CD4-positive, alpha-beta T cell (primary cell): Measurements from ENCODE around the gene FIZ1. TPM values are rescaled to one million over a fixed set of nuclear protein-coding genes. Genes with fewer than 3 reads are reported as not detected.

Experiments used
- ATAC-seq: fragments of 200-7000 bp; cut with Tn5 transposase; one replicate; pipeline ENCODE4 v1.10.0; 2022; ENCODE audit warnings: mild to moderate bottlenecking; ENCODE audit not compliant: poor library complexity
- CTCF ChIA-PET: fragments of 350-600 bp; sonication (Branson Sonifier 250); formaldehyde crosslinking; loops from one replicate; lab custom pipeline; 2021; ENCODE audit warnings: antibody characterized with exemption, inconsistent platforms; lab: Charles Lee
- POLR2A ChIA-PET: fragments of 350-600 bp; sonication (Branson Sonifier 250); formaldehyde crosslinking; loops from one replicate; lab custom pipeline; 2021; ENCODE audit warnings: antibody characterized with exemption, inconsistent platforms; lab: Charles Lee
- DNase-seq, 14 experiments: peaks; one replicate each; pipeline ENCODE4 v3.0.0-alpha.2; 2013 to 2020; ENCODE audit warnings: mixed read lengths in 2 of 14
- H3K27ac ChIP-seq, 2 donors: one replicate each; pipeline versions ENCODE4 v1.5.1 to v1.7.0; 2013; ENCODE audit warnings: low read length in 2 of 2, low read depth in 1 of 2, mild to moderate bottlenecking in 1 of 2
- H3K27me3 ChIP-seq, 2 experiments: 1 replicate in 1 of 2; 2 replicates in 1 of 2; pipeline versions ENCODE4 v1.6.1 to v1.7.0; 2013; ENCODE audit warnings: low read length in 2 of 2, control low read depth in 1 of 2, mild to moderate bottlenecking in 1 of 2, moderate library complexity in 1 of 2; ENCODE audit not compliant: insufficient read depth in 2 of 2, control insufficient read depth in 1 of 2
- H3K36me3 ChIP-seq: one replicate; pipeline ENCODE4 v1.6.1; 2013; ENCODE audit warnings: low read length, control low read depth; ENCODE audit not compliant: insufficient read depth
- H3K4me1 ChIP-seq: one replicate; pipeline ENCODE4 v1.6.1; 2013; ENCODE audit warnings: low read length, control low read depth; ENCODE audit not compliant: insufficient read depth
- H3K4me3 ChIP-seq: one replicate; pipeline ENCODE4 v1.5.1; 2013; ENCODE audit warnings: mild to moderate bottlenecking, low read length, moderate library complexity
- H3K9me3 ChIP-seq, 2 experiments: 1 replicate in 1 of 2; 2 replicates in 1 of 2; pipeline versions ENCODE4 v1.6.1 to v1.7.0; 2013; ENCODE audit warnings: low read length in 2 of 2, mild to moderate bottlenecking in 2 of 2, control low read depth in 1 of 2, moderate library complexity in 1 of 2; ENCODE audit not compliant: control insufficient read depth in 1 of 2, insufficient read depth in 1 of 2
- H3K27ac Mint-ChIP-seq: one replicate; pipeline ENCODE4 v1.8.0; 2020; ENCODE audit warnings: mixed read lengths
- H3K27me3 Mint-ChIP-seq: one replicate; pipeline ENCODE4 v1.8.0; 2021; ENCODE audit warnings: mixed read lengths
- H3K36me3 Mint-ChIP-seq: one replicate; pipeline ENCODE4 v1.8.0; 2021; ENCODE audit warnings: low read depth, mixed read lengths
- H3K4me1 Mint-ChIP-seq: one replicate; pipeline ENCODE4 v1.8.0; 2021; ENCODE audit warnings: low read depth, mixed read lengths
- H3K4me3 Mint-ChIP-seq: one replicate; pipeline ENCODE4 v1.8.0; 2020; ENCODE audit warnings: mild to moderate bottlenecking, mixed read lengths
- H3K9me3 Mint-ChIP-seq: one replicate; pipeline ENCODE4 v1.8.0; 2020; ENCODE audit warnings: mixed read lengths
- intact Hi-C, 2 experiments: fragments of 100-400 bp; cut with DNase I in 1 of 2; cut with micrococcal nuclease in 1 of 2; formaldehyde crosslinking; loops; one replicate each; pipeline versions ENCODE4 v1.15.1 to v1.9.0; 2023 to 2025; cut with DNase I, micrococcal nuclease
- total RNA-seq, 174 experiments: library from RNA in 2 of 174; stranded (reverse) in 2 of 174; gene quantifications; one replicate each; pipeline ENCODE4 v1.2.3 and lab custom pipeline; 2021 to 2026
- TF ChIP-seq, protein P1 (sequence below): fragments of 200-600 bp; IDR thresholded peaks from one replicate; pipeline ENCODE4 v1.8.0; 2022; ENCODE audit warnings: antibody characterized with exemption, mild to moderate bottlenecking

Gene FIZ1
- total RNA-seq, 2 experiments from 2014 or later = 5.5 to 7.3 TPM

DNA sequence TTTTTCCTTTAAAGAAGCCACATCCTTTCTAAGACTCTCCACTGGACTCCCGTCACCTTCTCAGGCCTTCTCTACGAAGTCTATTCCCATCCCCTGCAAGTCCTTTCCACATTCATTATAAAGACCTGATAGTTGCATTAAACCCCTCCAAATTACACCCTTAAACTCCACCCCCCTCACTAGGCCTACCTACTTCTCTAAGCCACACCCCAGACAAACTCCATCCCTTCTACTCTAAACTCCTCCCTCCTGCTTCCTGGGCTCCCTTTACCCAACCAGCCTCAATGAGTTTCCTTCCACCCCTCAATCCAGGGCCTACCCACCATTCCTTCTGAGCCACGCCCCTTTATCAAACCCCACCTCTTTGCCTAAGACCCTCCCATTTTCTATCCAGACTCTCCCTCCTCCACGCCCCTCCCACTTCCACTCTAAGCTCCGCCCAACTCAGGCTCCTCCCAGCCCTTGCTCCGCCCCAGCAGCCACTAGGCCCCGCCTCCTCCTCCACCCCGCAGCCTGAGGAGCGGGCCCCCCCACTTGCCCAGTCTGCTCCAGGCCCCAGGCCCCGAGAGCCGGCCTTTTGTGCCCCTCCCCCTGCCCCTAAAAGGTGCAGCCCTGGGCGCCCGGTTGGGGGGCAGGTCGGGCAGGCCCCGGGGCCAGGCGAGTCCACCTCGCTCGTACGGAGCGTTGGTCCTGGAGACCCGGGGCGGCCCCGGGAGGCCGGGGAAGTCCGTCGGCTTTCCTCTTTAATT, 424 bp downstream of the FIZ1 start:
- H3K4me1 ChIP-seq = peaks cover 28% of the 10 kb centered on the region
- peaks cover 19% of the 10 kb centered on the region for H3K36me3 ChIP-seq
- TF ChIP-seq, protein P1, sequence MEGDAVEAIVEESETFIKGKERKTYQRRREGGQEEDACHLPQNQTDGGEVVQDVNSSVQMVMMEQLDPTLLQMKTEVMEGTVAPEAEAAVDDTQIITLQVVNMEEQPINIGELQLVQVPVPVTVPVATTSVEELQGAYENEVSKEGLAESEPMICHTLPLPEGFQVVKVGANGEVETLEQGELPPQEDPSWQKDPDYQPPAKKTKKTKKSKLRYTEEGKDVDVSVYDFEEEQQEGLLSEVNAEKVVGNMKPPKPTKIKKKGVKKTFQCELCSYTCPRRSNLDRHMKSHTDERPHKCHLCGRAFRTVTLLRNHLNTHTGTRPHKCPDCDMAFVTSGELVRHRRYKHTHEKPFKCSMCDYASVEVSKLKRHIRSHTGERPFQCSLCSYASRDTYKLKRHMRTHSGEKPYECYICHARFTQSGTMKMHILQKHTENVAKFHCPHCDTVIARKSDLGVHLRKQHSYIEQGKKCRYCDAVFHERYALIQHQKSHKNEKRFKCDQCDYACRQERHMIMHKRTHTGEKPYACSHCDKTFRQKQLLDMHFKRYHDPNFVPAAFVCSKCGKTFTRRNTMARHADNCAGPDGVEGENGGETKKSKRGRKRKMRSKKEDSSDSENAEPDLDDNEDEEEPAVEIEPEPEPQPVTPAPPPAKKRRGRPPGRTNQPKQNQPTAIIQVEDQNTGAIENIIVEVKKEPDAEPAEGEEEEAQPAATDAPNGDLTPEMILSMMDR = no peak
- CTCF ChIA-PET = interaction anchor here (1.0 to 2.3 kb wide), 8 partner anchors 18 to 123 kb away, joined by 3 to 17 read pairs (median 4); partner anchors contain the start of genes ZNF579 and ZNF628
- Mint-ChIP-seq H3K36me3 (peaks cover 55% of the 10 kb centered on the region), H3K4me1 (peaks cover 22% of the 10 kb centered on the region), H3K27me3 (no peaks in the 10 kb centered on the region), H3K4me3 (peak overlapping the region; percentile 99), H3K27ac (peak overlapping the region; percentile 95), H3K9me3 (no peaks in the 10 kb centered on the region)
- ATAC-seq (peak; percentile 74), DNase-seq (peak; percentile 73 to 96 (median 91))
- peak overlapping the region; percentile 95 for H3K4me3 ChIP-seq
- POLR2A ChIA-PET = interaction anchor here (0.6 to 2.9 kb wide), 25 partner anchors 12 to 1483 kb away, joined by 3 to 42 read pairs (median 8); partner anchors contain the start of genes HSPBP1, ISOC2, KMT5C and MBOAT7
- H3K27ac ChIP-seq = peak overlapping the region; percentile 95 to 97
- intact Hi-C loops = loop anchor here (1.0 to 5.0 kb wide), 7 partner anchors 12 to 317 kb away; partner anchors contain the start of genes BRSK1 (in 1 of the 2), HSPBP1 (in 1 of the 2), KMT5C (in 1 of the 2) and ZNF579 (in 1 of the 2)
- H3K27me3 ChIP-seq = no peaks in the 10 kb centered on the region
- no peaks in the 10 kb centered on the region for H3K9me3 ChIP-seq

DNA sequence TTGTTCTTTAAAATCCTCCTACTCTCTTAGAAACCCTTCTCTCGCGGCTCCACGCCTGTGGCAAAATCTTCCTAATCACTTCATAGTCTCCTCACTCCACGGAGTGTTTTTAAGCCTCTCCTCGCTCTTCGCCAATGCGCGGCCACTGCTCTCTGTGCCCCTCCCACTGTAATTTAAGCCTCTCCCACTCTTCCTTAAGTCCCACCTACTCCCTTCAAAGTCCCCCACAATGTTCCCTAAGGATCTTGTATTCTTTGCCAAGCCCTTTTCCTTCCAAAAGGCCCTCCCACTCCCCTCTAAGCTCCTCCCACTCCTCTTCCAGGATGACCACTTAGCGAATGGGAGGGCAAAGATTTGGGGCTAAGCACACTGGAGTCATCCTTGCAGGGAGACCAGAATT, 1.3 kb downstream of the FIZ1 start:
- DNase-seq (peak in 1 of 14 experiments; percentile 33), ATAC-seq (no peak)
- Histone ChIP-seq H3K9me3 (no peaks in the 10 kb centered on the region), H3K36me3 (peaks cover 22% of the 10 kb centered on the region), H3K4me3 (no peak overlapping the region), H3K27ac (no peak overlapping the region), H3K4me1 (peaks cover 27% of the 10 kb centered on the region), H3K27me3 (no peaks in the 10 kb centered on the region)
- Mint-ChIP-seq H3K36me3 (peaks cover 51% of the 10 kb centered on the region), H3K27ac (no peak overlapping the region), H3K9me3 (no peaks in the 10 kb centered on the region), H3K4me3 (peak overlapping the region; percentile 67), H3K4me1 (peaks cover 22% of the 10 kb centered on the region), H3K27me3 (no peaks in the 10 kb centered on the region)
- ChIA-PET POLR2A (interaction anchor here (2.1 to 2.6 kb wide), 2 partner anchors 11 to 259 kb away, joined by 8 to 23 read pairs; partner anchors contain the start of gene KMT5C), CTCF (interaction anchor here (1.8 kb wide), 1 partner anchor 8 kb away, joined by 4 read pairs; no protein-coding TSS in a partner anchor)
- TF ChIP-seq, protein P1 = no peak
- intact Hi-C loops = loop anchor here (2.0 to 5.0 kb wide), 3 partner anchors 17 to 316 kb away; partner anchors contain the start of genes BRSK1 (in 1 of the 2), HSPBP1 (in 1 of the 2), ZNF579 (in 1 of the 2) and ZNF580 (in 1 of the 2)

DNA sequence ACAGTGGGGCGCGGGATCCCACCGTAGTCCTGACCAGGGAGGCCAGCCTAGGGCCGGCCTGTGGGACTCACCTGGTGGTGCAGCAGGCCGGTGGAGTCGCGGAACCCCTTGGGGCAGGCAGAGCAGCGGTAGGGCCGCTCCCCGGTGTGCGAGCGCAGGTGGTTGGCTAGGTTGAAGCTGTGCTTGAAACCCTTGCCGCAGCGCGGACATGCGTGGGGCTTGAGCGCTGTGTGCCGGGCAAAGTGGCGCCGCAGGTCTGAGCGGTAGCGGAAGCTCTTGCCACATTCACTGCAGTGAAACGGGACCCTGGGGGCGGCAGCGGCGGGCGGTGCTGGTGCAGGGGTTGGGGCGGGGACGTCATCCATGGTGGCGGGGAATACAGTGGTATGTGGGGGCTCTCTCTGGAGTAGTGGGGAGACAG, 1.8 kb downstream of the FIZ1 start:
- Histone ChIP-seq H3K27ac (no peak overlapping the region), H3K36me3 (peaks cover 22% of the 10 kb centered on the region), H3K9me3 (no peaks in the 10 kb centered on the region), H3K27me3 (no peaks in the 10 kb centered on the region), H3K4me1 (peaks cover 27% of the 10 kb centered on the region), H3K4me3 (no peak overlapping the region)
- ATAC-seq = no peak
- no peaks in the 10 kb centered on the region for H3K9me3 Mint-ChIP-seq
- CTCF ChIA-PET = interaction anchor here (1.8 kb wide), 1 partner anchor 9 kb away, joined by 4 read pairs; no protein-coding TSS in a partner anchor
- peak in 1 of 14 experiments; percentile 34 for DNase-seq
- peaks cover 22% of the 10 kb centered on the region for H3K4me1 Mint-ChIP-seq
- no peak overlapping the region for H3K27ac Mint-ChIP-seq
- POLR2A ChIA-PET = no interaction called here
- no peaks in the 10 kb centered on the region for H3K27me3 Mint-ChIP-seq
- intact Hi-C loops = loop anchor here (5.0 kb wide), 2 partner anchors 45 to 315 kb away; partner anchors contain the start of genes BRSK1 (in 1 of the 2), HSPBP1 (in 1 of the 2), ZNF580 (in 1 of the 2) and ZNF581 (in 1 of the 2)
- H3K36me3 Mint-ChIP-seq = peaks cover 51% of the 10 kb centered on the region
- TF ChIP-seq, protein P1 = no peak
- H3K4me3 Mint-ChIP-seq = no peak overlapping the region
